Stimulated activated CD4-positive, alpha-beta T cell treated with anti-CD3 and anti-CD28 coated beads, TNF-alpha, amount 100 ng/mL, for 4 hours (primary cell): ENCODE measurements around the gene PSMD11.

Experiments
- DNase-seq, 3 experiments: peaks; one replicate each; pipeline ENCODE4 v3.0.0-alpha.2; 2020; ENCODE audit warnings: low read depth in 3 of 3

PSMD11 gene

GRCh38 chr17:32464374-32464773, 20.1 kb downstream of the PSMD11 start:
- no peak for DNase-seq

- DNase-seq: no peak
These were observed 23.6 kb downstream of the PSMD11 start for GRCh38 chr17:32467949-32468348.

DNA sequence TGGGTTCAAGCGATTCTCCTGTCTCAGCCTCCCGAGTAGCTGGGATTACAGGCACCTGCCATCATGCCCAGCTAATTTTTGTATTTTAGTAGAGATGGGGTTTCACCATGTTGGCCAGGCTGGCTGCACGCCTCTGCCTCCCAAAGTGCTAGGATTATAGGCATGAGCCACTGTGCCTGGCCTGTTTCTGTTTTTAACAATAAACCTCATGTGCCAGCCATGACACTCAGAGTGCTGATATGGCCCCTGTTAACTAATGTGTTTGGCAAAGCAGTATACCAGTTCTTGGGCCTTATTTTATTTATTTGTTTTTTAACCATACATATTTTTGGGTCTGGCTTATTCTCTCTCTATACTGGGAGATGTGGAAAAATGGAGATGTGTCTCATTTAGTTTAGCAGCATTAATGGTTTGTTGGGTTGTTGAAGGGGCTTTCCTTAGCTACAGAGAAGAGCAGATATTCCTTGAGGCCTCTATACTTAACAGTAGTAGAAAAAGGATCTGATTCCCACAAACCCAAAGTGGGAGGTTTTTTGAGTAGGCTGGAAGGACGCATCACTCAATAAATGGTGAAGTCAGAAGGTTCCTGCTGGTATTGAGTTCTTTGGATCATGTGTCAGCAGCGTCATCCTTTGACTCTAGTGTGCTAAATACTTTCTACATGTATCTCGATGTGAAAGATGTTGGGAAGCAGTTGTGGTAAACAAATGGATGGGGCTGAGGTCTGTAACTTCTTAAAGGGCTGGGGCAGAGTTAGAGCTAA, 26.3 kb downstream of the PSMD11 start:
- DNase-seq: no peak

GRCh38 chr17:32471652-32472051, 27.3 kb downstream of the PSMD11 start:
- no peak for DNase-seq

- no peak for DNase-seq
These were observed 30.9 kb downstream of the PSMD11 start for GRCh38 chr17:32475258-32475657.

- no peak for DNase-seq
These were observed 32.9 kb downstream of the PSMD11 start for GRCh38 chr17:32477220-32477619.

GRCh38 chr17:32479074-32479617, 34.8 kb downstream of the PSMD11 start:
- DNase-seq: no peak

DNA sequence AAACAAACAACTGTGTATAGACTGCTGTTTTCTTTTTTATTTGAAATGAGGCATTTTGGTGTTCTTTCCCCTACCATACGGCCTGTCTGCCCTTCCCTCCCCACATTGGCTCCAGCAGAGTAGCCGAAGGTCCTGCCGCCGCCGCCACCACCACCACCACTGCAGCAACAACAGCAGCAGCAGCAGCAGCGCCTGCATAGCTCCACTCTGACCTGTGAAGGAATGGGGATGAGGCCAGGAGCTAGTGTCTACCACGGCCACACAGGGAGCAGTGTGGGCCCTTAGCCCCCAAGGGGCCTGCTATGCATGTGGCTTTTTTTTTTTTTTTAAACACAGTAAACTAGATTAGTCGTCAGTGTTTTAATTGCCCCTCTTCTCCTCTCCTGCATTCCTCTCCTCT, 36.9 kb downstream of the PSMD11 start:
- no peak for DNase-seq

- no peak for DNase-seq
These were observed 38.4 kb downstream of the PSMD11 start for GRCh38 chr17:32482568-32483320.

DNA sequence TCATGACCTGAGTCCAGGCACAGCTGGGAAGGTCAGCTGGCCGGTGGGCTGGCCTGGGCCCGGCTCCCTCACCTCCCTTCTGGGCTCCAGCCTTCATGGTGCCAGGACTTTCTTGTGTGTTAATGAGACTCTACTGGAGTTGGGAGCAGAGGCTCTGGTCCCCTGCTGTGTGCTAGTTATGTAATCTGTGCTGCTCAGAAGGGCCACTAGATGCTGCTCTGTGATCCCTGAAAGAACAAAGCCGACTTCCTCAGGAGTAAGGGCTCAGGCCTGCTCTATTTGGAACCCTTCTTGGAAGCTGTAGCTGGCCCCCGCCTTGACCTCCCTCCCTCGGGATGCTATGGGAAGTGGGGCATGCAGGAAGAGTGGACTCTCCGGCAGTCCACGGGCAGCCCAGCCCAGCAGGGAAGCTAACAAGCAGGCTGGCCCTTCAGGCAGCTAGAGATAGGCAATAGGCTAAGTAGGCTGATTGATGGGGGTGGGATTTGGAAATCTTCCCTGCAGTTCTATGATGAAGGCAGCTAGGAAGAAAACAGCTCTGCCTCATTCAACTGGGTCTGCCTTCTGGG, 39.2 kb downstream of the PSMD11 start:
- peak in 1 of 3 experiments; percentile 13 for DNase-seq

GRCh38 chr17:32484041-32484461, 39.7 kb downstream of the PSMD11 start:
- no peak for DNase-seq

DNA sequence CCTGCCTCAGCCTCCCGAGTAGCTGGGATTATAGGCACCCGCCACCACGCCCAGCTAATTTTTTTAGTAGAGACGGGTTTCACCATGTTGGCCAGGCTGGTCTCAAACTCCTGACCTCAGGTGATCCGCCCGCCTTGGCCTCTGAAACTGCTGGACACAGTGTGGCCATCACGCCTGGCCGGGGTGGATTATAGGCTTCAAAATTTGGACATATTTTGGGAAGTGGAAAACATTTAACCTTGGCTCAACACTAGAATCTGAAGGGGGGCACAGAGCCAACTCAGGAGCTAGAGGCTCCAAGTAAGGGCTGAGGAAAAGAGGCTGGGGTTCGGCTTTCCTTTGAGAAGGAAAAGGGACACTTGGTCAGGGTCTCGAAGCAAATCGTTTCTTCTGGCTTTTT, 40.3 kb downstream of the PSMD11 start:
- no peak for DNase-seq

GRCh38 chr17:32485261-32486110, 41.2 kb downstream of the PSMD11 start:
- no peak for DNase-seq

- peak; percentile 47 to 59 (median 59) for DNase-seq
These were observed 41.9 kb downstream of the PSMD11 start for GRCh38 chr17:32486111-32486700.

GRCh38 chr17:32486701-32487472, 42.6 kb downstream of the PSMD11 start, which contains the start of gene CDK5R1:
CDK5R1 (plus strand) TSS chr17:32486993; CDS start chr17:32487621, 628 bp downstream.
- peak; percentile 40 to 62 (median 41) for DNase-seq

DNA sequence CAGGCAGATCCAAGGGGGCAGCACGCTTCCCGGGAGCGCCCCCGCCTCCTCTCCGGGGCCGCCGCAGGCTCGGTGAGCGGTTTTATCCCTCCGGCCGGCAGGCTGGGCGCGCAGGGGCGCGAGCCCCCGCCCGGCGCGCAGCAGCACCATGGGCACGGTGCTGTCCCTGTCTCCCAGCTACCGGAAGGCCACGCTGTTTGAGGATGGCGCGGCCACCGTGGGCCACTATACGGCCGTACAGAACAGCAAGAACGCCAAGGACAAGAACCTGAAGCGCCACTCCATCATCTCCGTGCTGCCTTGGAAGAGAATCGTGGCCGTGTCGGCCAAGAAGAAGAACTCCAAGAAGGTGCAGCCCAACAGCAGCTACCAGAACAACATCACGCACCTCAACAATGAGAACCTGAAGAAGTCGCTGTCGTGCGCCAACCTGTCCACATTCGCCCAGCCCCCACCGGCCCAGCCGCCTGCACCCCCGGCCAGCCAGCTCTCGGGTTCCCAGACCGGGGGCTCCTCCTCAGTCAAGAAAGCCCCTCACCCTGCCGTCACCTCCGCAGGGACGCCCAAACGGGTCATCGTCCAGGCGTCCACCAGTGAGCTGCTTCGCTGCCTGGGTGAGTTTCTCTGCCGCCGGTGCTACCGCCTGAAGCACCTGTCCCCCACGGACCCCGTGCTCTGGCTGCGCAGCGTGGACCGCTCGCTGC, 43.3 kb downstream of the PSMD11 start:
- no peak for DNase-seq

DNA sequence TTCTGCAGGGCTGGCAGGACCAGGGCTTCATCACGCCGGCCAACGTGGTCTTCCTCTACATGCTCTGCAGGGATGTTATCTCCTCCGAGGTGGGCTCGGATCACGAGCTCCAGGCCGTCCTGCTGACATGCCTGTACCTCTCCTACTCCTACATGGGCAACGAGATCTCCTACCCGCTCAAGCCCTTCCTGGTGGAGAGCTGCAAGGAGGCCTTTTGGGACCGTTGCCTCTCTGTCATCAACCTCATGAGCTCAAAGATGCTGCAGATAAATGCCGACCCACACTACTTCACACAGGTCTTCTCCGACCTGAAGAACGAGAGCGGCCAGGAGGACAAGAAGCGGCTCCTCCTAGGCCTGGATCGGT, 43.9 kb downstream of the PSMD11 start:
- DNase-seq: no peak

- DNase-seq: no peak
These were observed 44.4 kb downstream of the PSMD11 start for GRCh38 chr17:32488604-32489180.
